H1 (cell line): Measurements from ENCODE around the gene RPP30. TPM values are rescaled to one million over a fixed set of nuclear protein-coding genes. Genes with fewer than 3 reads are reported as not detected.

Source experiments
- BACH1 ChIP-seq: IDR thresholded peaks from 2 replicates; pipeline ENCODE4 v1.6.1; 2012; ENCODE audit warnings: low read length, improper control_type of control experiment
- BCL11A ChIP-seq, 2 experiments: IDR thresholded peaks; one replicate each; pipeline ENCODE4 v1.6.1; 2011; ENCODE audit warnings: low read depth in 2 of 2, low read length in 2 of 2, mild to moderate bottlenecking in 2 of 2
- KDM1A ChIP-seq: fragments of 200-600, 300-600 bp; sonication (generic); IDR thresholded peaks from 2 replicates; pipeline ENCODE4 v1.7.1; 2016; ENCODE audit warnings: mild to moderate bottlenecking, low read length, borderline replicate concordance
- NRF1 ChIP-seq: IDR thresholded peaks from 2 replicates; pipeline ENCODE4 v1.6.1; 2011; ENCODE audit warnings: mild to moderate bottlenecking, low read depth, low read length, improper control_type of control experiment
- POU5F1 ChIP-seq: IDR thresholded peaks from 2 replicates; pipeline ENCODE4 v1.6.1; 2011; ENCODE audit warnings: low read depth, mild to moderate bottlenecking, low read length, moderate library complexity
- RAD21 ChIP-seq, 2 experiments: IDR thresholded peaks in 1 of 2; conservative IDR thresholded peaks in 1 of 2; 2 replicates each; pipeline ENCODE4 v1.6.1; 2011; ENCODE audit warnings: low read depth in 2 of 2, low read length in 2 of 2, improper control_type of control experiment in 1 of 2, inconsistent platforms in 1 of 2, mild to moderate bottlenecking in 1 of 2, moderate library complexity in 1 of 2
- SIN3A ChIP-seq, 2 experiments: IDR thresholded peaks in 1 of 2; conservative IDR thresholded peaks in 1 of 2; 2 replicates each; pipeline ENCODE4 v1.6.1; 2011 to 2012; ENCODE audit warnings: low read length in 2 of 2, improper control_type of control experiment in 1 of 2, low read depth in 1 of 2, mild to moderate bottlenecking in 1 of 2
- SP4 ChIP-seq: IDR thresholded peaks from 2 replicates; pipeline ENCODE4 v1.6.1; 2012; ENCODE audit warnings: low read length, inconsistent platforms
- TBP ChIP-seq: IDR thresholded peaks from 2 replicates; pipeline ENCODE4 v1.6.1; 2011; ENCODE audit warnings: low read depth, low read length, improper control_type of control experiment
- polyA plus RNA-seq, 7 experiments: library from polyadenylated mRNA; depleted of rRNA in 3 of 7; stranded (reverse) in 5 of 7; unstranded in 2 of 7; fragments of >200 nt in 5 of 7; fragments of 200-250 nt in 2 of 7; gene quantifications; 1 replicate in 5 of 7; 2 replicates in 1 of 7; 4 replicates in 1 of 7; pipeline versions ENCODE4 v1.2.1 to v1.2.3, GENCODE V29; 2011 to 2013; ENCODE audit warnings: missing spikeins in 2 of 7, mixed read lengths in 2 of 7
- total RNA-seq: library from RNA; stranded (reverse); fragmentation: NEBNext Ultra II Directional; extraction: Animal tissue kit (Norgen Biotek cat#: 25700); gene quantifications from 2 replicates; pipeline ENCODE4 v1.2.1, GENCODE V29; 2021

RPP30 gene
- total and polyA plus RNA-seq, 2 of the 8 experiments (the other 6 are each of a cell fraction or from before 2014, with no cell fraction given) = 38.9 to 79.7 TPM

DNA sequence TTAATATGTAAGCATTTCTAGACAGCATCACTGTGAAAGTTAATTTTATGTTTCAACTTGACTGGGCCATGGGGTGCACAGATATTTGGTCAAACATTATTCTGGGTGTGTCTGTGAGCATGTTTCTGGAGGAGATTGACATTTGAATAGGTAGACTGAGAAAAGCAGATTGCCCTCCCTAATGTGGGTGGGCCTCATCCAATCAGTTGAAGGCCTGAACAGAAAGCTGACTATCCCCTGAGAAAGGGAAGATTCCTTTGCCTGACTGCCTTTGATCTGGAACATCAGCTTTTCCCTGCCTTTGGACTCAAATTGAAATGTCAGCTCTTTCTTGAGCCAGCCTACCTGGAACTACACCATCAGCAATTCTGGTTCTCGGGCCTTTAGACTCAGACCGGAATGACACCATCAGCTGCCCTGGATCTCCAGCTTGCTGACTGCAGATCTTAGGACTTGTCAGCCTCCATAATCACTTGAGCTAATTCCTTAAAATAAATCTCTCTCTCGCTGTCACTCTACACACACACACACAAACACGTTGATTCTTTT, 5.7 kb upstream of the RPP30 start (continued):
- TF ChIP-seq SP4 (no peak), BCL11A (IDR thresholded peaks at IDR 0.05; ENCODE audit: low read depth in 2 of 2, low read length in 2 of 2) (no peak), POU5F1 (no peak), RAD21 (IDR thresholded peaks at IDR 0.05 in 1 of 2, conservative IDR thresholded peaks at IDR 0.05 in 1 of 2; ENCODE audit: low read depth in 2 of 2, low read length in 2 of 2) (no peak), SIN3A (conservative IDR thresholded peaks at IDR 0.05 in 1 of 2, IDR thresholded peaks at IDR 0.05 in 1 of 2; ENCODE audit: low read depth in 1 of 2, low read length in 2 of 2) (no peak), KDM1A (no peak), BACH1 (no peak), TBP (no peak), NRF1 (no peak)
